ENCODE results near the gene RPE.

The RPE gene

GRCh38 chr2:210009126-210009525, 6.7 kb downstream of the RPE start:
- Histone ChIP-seq H3K4me1 (ENCODE audit: low read length) (peaks cover 33% of the 10 kb centered on the region), H3K4me2 (ENCODE audit: low read length) (no peak overlapping the region), H3K27ac (ENCODE audit: low read length) (no peak overlapping the region), H3K36me3 (replicated peaks; ENCODE audit: low read depth, low read length) (peaks cover 55% of the 10 kb centered on the region), H4K20me1 (ENCODE audit: insufficient read depth, low read length) (peaks cover 51% of the 10 kb centered on the region), H3K79me2 (ENCODE audit: low read length) (peaks cover 100% of the 10 kb centered on the region), H3K4me3 (ENCODE audit: low read length) (no peak overlapping the region), H3K9ac (ENCODE audit: low read length) (no peak overlapping the region), H3K9me3 (ENCODE audit: insufficient read depth, low read length) (no peaks in the 10 kb centered on the region), H3K27me3 (ENCODE audit: low read depth, low read length) (no peaks in the 10 kb centered on the region), H2AFZ (ENCODE audit: low read depth, low read length) (no peak overlapping the region)
- no peak for TF ChIP-seq CTCF (IDR thresholded peaks at IDR 0.05; ENCODE audit: low read depth, low read length)
- no peak for TF ChIP-seq EZH2phosphoT487 (IDR thresholded peaks at IDR 0.05; ENCODE audit: low read depth)

GRCh38 chr2:210009896-210010295, 7.5 kb downstream of the RPE start:
- Histone ChIP-seq H2AFZ (ENCODE audit: low read depth, low read length) (no peak overlapping the region), H3K9me3 (ENCODE audit: insufficient read depth, low read length) (no peaks in the 10 kb centered on the region), H3K79me2 (ENCODE audit: low read length) (peaks cover 95% of the 10 kb centered on the region), H3K4me1 (ENCODE audit: low read length) (peaks cover 26% of the 10 kb centered on the region), H4K20me1 (ENCODE audit: insufficient read depth, low read length) (peaks cover 44% of the 10 kb centered on the region), H3K36me3 (replicated peaks; ENCODE audit: low read depth, low read length) (peaks cover 53% of the 10 kb centered on the region), H3K9ac (ENCODE audit: low read length) (no peak overlapping the region), H3K27ac (ENCODE audit: low read length) (no peak overlapping the region), H3K4me3 (ENCODE audit: low read length) (no peak overlapping the region), H3K4me2 (ENCODE audit: low read length) (no peak overlapping the region), H3K27me3 (ENCODE audit: low read depth, low read length) (no peaks in the 10 kb centered on the region)
- TF ChIP-seq EZH2phosphoT487 (IDR thresholded peaks at IDR 0.05; ENCODE audit: low read depth) = no peak
- no peak for TF ChIP-seq CTCF (IDR thresholded peaks at IDR 0.05; ENCODE audit: low read depth, low read length)

- no peaks in the 10 kb centered on the region for H3K27me3 ChIP-seq (ENCODE audit: low read depth, low read length)
- H3K4me2 ChIP-seq (ENCODE audit: low read length) = no peak overlapping the region
- no peak overlapping the region for H3K4me3 ChIP-seq (ENCODE audit: low read length)
- H3K27ac ChIP-seq (ENCODE audit: low read length) = no peak overlapping the region
- TF ChIP-seq CTCF (IDR thresholded peaks at IDR 0.05; ENCODE audit: low read depth, low read length) (no peak), EZH2phosphoT487 (IDR thresholded peaks at IDR 0.05; ENCODE audit: low read depth) (no peak)
- no peaks in the 10 kb centered on the region for H3K4me1 ChIP-seq (ENCODE audit: low read length)
- no peak overlapping the region for H2AFZ ChIP-seq (ENCODE audit: low read depth, low read length)
- H4K20me1 ChIP-seq (ENCODE audit: insufficient read depth, low read length) = 0 out of 2 replicates have a peak, but pooled peaks cover 2% of the 10 kb centered on the region
- H3K9me3 ChIP-seq (ENCODE audit: insufficient read depth, low read length) = no peaks in the 10 kb centered on the region
- peaks cover 68% of the 10 kb centered on the region for H3K36me3 ChIP-seq (replicated peaks; ENCODE audit: low read depth, low read length)
- H3K79me2 ChIP-seq (ENCODE audit: low read length) = peaks cover 11% of the 10 kb centered on the region
- H3K9ac ChIP-seq (ENCODE audit: low read length) = no peak overlapping the region
Observed at GRCh38 chr2:210020138-210020537, 17.7 kb downstream of the RPE start.

GRCh38 chr2:210022824-210023223, 20.4 kb downstream of the RPE start:
- Histone ChIP-seq H3K4me2 (ENCODE audit: low read length) (no peak overlapping the region), H3K4me1 (ENCODE audit: low read length) (no peaks in the 10 kb centered on the region), H3K27me3 (ENCODE audit: low read depth, low read length) (no peaks in the 10 kb centered on the region), H2AFZ (ENCODE audit: low read depth, low read length) (no peak overlapping the region), H3K9me3 (ENCODE audit: insufficient read depth, low read length) (no peaks in the 10 kb centered on the region), H3K79me2 (ENCODE audit: low read length) (0 out of 2 replicates have a peak, but pooled peaks cover 4% of the 10 kb centered on the region), H4K20me1 (ENCODE audit: insufficient read depth, low read length) (no peaks in the 10 kb centered on the region), H3K4me3 (ENCODE audit: low read length) (no peak overlapping the region), H3K9ac (ENCODE audit: low read length) (no peak overlapping the region), H3K27ac (ENCODE audit: low read length) (no peak overlapping the region), H3K36me3 (replicated peaks; ENCODE audit: low read depth, low read length) (peaks cover 60% of the 10 kb centered on the region)
- TF ChIP-seq EZH2phosphoT487 (IDR thresholded peaks at IDR 0.05; ENCODE audit: low read depth) (no peak), CTCF (IDR thresholded peaks at IDR 0.05; ENCODE audit: low read depth, low read length) (no peak)

Measured in OCI-LY3 (cell line).